Sigmoid colon (tissue), 4 donors: ENCODE data around the gene ARHGAP25.

Source experiments
- EP300 ChIP-seq, 4 donors: sonication (generic); formaldehyde crosslinking; IDR thresholded peaks; one replicate each; pipeline ENCODE4 v1.6.1; 2017; ENCODE audit warnings: antibody characterized with exemption in 4 of 4
- POLR2A ChIP-seq, 2 donors: fragments of 450-650 bp; IDR thresholded peaks; one replicate each; pipeline ENCODE4 v1.6.1; 2016; ENCODE audit warnings: antibody characterized with exemption in 2 of 2, mild to moderate bottlenecking in 2 of 2, moderate library complexity in 2 of 2
- TF ChIP-seq, protein P1 (sequence below), 4 experiments: fragments of 450-650 bp in 3 of 4; fragments of 200-600 bp in 1 of 4; IDR thresholded peaks; one replicate each; pipeline ENCODE4 v1.5.1; 2016 to 2019; ENCODE audit warnings: antibody characterized with exemption in 4 of 4, mild to moderate bottlenecking in 3 of 4, moderate library complexity in 2 of 4

DNA sequence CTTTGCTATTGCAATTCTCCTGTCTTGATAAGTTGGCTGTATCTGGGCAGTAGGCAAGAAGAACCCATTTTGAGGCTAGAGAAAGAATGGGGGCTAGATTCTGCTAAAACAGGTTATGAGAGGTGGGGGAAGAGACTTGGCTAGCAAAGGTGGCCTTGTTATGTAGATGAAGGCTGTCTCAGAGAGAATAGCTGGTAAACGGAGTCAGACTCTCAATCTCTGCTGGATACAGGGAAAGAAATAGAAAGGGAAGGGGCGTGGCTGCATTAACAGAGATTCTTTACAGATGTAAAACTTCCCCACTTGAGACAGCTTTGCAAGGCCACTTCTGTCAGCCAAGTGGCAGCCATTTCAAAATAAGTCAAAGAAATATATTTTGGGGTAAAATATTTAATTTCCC is 38.1 kb upstream of the ARHGAP25 start:
- TF ChIP-seq POLR2A (IDR thresholded peaks at IDR 0.05): no peak
- TF ChIP-seq, protein P1, sequence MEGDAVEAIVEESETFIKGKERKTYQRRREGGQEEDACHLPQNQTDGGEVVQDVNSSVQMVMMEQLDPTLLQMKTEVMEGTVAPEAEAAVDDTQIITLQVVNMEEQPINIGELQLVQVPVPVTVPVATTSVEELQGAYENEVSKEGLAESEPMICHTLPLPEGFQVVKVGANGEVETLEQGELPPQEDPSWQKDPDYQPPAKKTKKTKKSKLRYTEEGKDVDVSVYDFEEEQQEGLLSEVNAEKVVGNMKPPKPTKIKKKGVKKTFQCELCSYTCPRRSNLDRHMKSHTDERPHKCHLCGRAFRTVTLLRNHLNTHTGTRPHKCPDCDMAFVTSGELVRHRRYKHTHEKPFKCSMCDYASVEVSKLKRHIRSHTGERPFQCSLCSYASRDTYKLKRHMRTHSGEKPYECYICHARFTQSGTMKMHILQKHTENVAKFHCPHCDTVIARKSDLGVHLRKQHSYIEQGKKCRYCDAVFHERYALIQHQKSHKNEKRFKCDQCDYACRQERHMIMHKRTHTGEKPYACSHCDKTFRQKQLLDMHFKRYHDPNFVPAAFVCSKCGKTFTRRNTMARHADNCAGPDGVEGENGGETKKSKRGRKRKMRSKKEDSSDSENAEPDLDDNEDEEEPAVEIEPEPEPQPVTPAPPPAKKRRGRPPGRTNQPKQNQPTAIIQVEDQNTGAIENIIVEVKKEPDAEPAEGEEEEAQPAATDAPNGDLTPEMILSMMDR (IDR thresholded peaks at IDR 0.05): no peak
- no peak for TF ChIP-seq EP300 (IDR thresholded peaks at IDR 0.05)
